Kidney epithelial cell (primary cell): ENCODE measurements around the gene ASPSCR1. TPM values are rescaled to one million over a fixed set of nuclear protein-coding genes. Genes with fewer than 3 reads are reported as not detected.
A peak's percentile ranks its signal among the peaks of the same experiment; 100 is the strongest.

Source experiments
- DNase-seq: peaks from one replicate; pipeline ENCODE4 v3.0.0-alpha.2; 2010; ENCODE audit warnings: low read depth
- H3K27me3 ChIP-seq: 2 replicates; pipeline ENCODE4 v1.6.0; 2011; ENCODE audit warnings: low read length; ENCODE audit not compliant: control insufficient read depth, insufficient read depth
- H3K36me3 ChIP-seq: 2 replicates; pipeline ENCODE4 v1.5.1; 2011; ENCODE audit warnings: low read length; ENCODE audit not compliant: control insufficient read depth, insufficient read depth
- H3K4me3 ChIP-seq: 2 replicates; pipeline ENCODE4 v1.5.1; 2011; ENCODE audit warnings: low read depth, mild to moderate bottlenecking, control low read depth, low read length
- CTCF ChIP-seq: IDR thresholded peaks from 2 replicates; pipeline ENCODE4 v1.5.1; 2011; ENCODE audit warnings: mild to moderate bottlenecking, moderate library complexity, low read length, control low read depth, inconsistent platforms; ENCODE audit not compliant: insufficient read depth, poor library complexity, severe bottlenecking
- total RNA-seq: library from RNA; depleted of rRNA; stranded (reverse); fragments of >200 nt; gene quantifications from 2 replicates; pipeline ENCODE4 v1.2.3, GENCODE V29; 2015

ASPSCR1 gene
- total RNA-seq, 1 donor from 2014 or later = 19.5 TPM

GRCh38 chr17:81999587-81999975 is 22.2 kb downstream of the ASPSCR1 start:
- Histone ChIP-seq H3K27me3 (no peaks in the 10 kb centered on the region), H3K4me3 (no peak overlapping the region), H3K36me3 (no peaks in the 10 kb centered on the region)
- no peak for DNase-seq
- no peak for TF ChIP-seq CTCF

- H3K36me3 ChIP-seq = no peaks in the 10 kb centered on the region
- H3K27me3 ChIP-seq = no peaks in the 10 kb centered on the region
- no peak overlapping the region for H3K4me3 ChIP-seq
- no peak for TF ChIP-seq CTCF
- no peak for DNase-seq
Observed at GRCh38 chr17:81999976-82000802, 22.8 kb downstream of the ASPSCR1 start.

GRCh38 chr17:82000803-82001570 is 23.6 kb downstream of the ASPSCR1 start:
- no peak for DNase-seq
- TF ChIP-seq CTCF = no peak
- no peaks in the 10 kb centered on the region for H3K27me3 ChIP-seq
- no peaks in the 10 kb centered on the region for H3K36me3 ChIP-seq
- no peak overlapping the region for H3K4me3 ChIP-seq

- no peak overlapping the region for H3K4me3 ChIP-seq
- no peak for DNase-seq
- no peaks in the 10 kb centered on the region for H3K27me3 ChIP-seq
- TF ChIP-seq CTCF = no peak
- no peaks in the 10 kb centered on the region for H3K36me3 ChIP-seq
Observed at GRCh38 chr17:82001571-82002056, 24.2 kb downstream of the ASPSCR1 start.

GRCh38 chr17:82003411-82004381 is 26.3 kb downstream of the ASPSCR1 start:
- DNase-seq = peak; percentile 88
- H3K4me3 ChIP-seq = no peak overlapping the region
- TF ChIP-seq CTCF = no peak
- no peaks in the 10 kb centered on the region for H3K27me3 ChIP-seq
- no peaks in the 10 kb centered on the region for H3K36me3 ChIP-seq
